Adipocyte (in vitro differentiated cells): ENCODE results near the gene HES1.
A peak's percentile ranks its signal among the peaks of the same experiment; 100 is the strongest.

Experiments used
- DNase-seq: peaks from one replicate; pipeline ENCODE4 v3.0.0-alpha.2; 2015; ENCODE audit warnings: low read depth
- H3K27me3 ChIP-seq: replicated peaks from 2 replicates; pipeline ENCODE4 v1.7.0; 2013; ENCODE audit warnings: mild to moderate bottlenecking, low read length, moderate library complexity; ENCODE audit not compliant: control insufficient read depth, insufficient read depth
- H3K36me3 ChIP-seq: 2 replicates; pipeline ENCODE4 v1.7.0; 2013; ENCODE audit warnings: low read length, mild to moderate bottlenecking, moderate library complexity; ENCODE audit not compliant: control insufficient read depth, insufficient read depth, severe bottlenecking
- H3K4me1 ChIP-seq: 2 replicates; pipeline ENCODE4 v1.7.0; 2013; ENCODE audit warnings: mild to moderate bottlenecking, low read length, moderate library complexity; ENCODE audit not compliant: control insufficient read depth, insufficient read depth
- H3K4me3 ChIP-seq: 2 replicates; pipeline ENCODE4 v1.7.0; 2013; ENCODE audit warnings: mild to moderate bottlenecking, low read length, moderate library complexity
- H3K9ac ChIP-seq: 2 replicates; pipeline ENCODE4 v1.7.0; 2013; ENCODE audit warnings: mild to moderate bottlenecking, low read length, moderate library complexity
- H3K9me3 ChIP-seq: 2 replicates; pipeline ENCODE4 v1.7.0; 2013; ENCODE audit warnings: mild to moderate bottlenecking, low read length, moderate library complexity; ENCODE audit not compliant: control insufficient read depth

The HES1 gene

GRCh38 chr3:194138732-194139070 lies 2.8 kb downstream of the HES1 start:
- no peak for DNase-seq
- Histone ChIP-seq H3K4me1 (peaks cover 63% of the 10 kb centered on the region), H3K4me3 (peak overlapping the region; percentile 90)

GRCh38 chr3:194139071-194139813 lies 3.3 kb downstream of the HES1 start:
- H3K9me3 ChIP-seq = no peaks in the 10 kb centered on the region
- DNase-seq = peak; percentile 84
- no peaks in the 10 kb centered on the region for H3K27me3 ChIP-seq
- H3K9ac ChIP-seq = peak overlapping the region; percentile 77
- no peaks in the 10 kb centered on the region for H3K36me3 ChIP-seq
- peaks cover 62% of the 10 kb centered on the region for H3K4me1 ChIP-seq
- H3K4me3 ChIP-seq = peak overlapping the region; percentile 90

More at GRCh38 chr3:194138732-194139070, 2.8 kb downstream of the HES1 start:
- peak overlapping the region; percentile 77 for H3K9ac ChIP-seq
- H3K27me3 ChIP-seq = no peaks in the 10 kb centered on the region
- H3K36me3 ChIP-seq = no peaks in the 10 kb centered on the region
- no peaks in the 10 kb centered on the region for H3K9me3 ChIP-seq

GRCh38 chr3:194139814-194140391 lies 4.0 kb downstream of the HES1 start:
- Histone ChIP-seq H3K4me1 (peaks cover 62% of the 10 kb centered on the region), H3K36me3 (no peaks in the 10 kb centered on the region), H3K9ac (no peak overlapping the region), H3K27me3 (no peaks in the 10 kb centered on the region), H3K9me3 (no peaks in the 10 kb centered on the region), H3K4me3 (no peak overlapping the region)
- DNase-seq = peak; percentile 22

GRCh38 chr3:194140520-194141414 lies 4.8 kb downstream of the HES1 start:
- Histone ChIP-seq H3K4me3 (peak overlapping the region; percentile 57), H3K27me3 (no peaks in the 10 kb centered on the region), H3K9ac (peak overlapping the region; percentile 59), H3K36me3 (no peaks in the 10 kb centered on the region), H3K9me3 (no peaks in the 10 kb centered on the region), H3K4me1 (peaks cover 55% of the 10 kb centered on the region)
- peak; percentile 59 for DNase-seq

GRCh38 chr3:194141415-194142155 lies 5.6 kb downstream of the HES1 start:
- Histone ChIP-seq H3K27me3 (peaks cover under 1% of the 10 kb centered on the region), H3K4me1 (peaks cover 50% of the 10 kb centered on the region), H3K9me3 (no peaks in the 10 kb centered on the region), H3K36me3 (no peaks in the 10 kb centered on the region), H3K4me3 (peak overlapping the region; percentile 57), H3K9ac (peak overlapping the region; percentile 86)
- peak; percentile 92 for DNase-seq

- DNase-seq = no peak
- H3K36me3 ChIP-seq = no peaks in the 10 kb centered on the region
- peak overlapping the region; percentile 86 for H3K9ac ChIP-seq
- peaks cover 5% of the 10 kb centered on the region for H3K27me3 ChIP-seq
- peak overlapping the region; percentile 25 for H3K4me3 ChIP-seq
- H3K9me3 ChIP-seq = no peaks in the 10 kb centered on the region
- H3K4me1 ChIP-seq = peaks cover 43% of the 10 kb centered on the region
Observed at GRCh38 chr3:194142156-194142910, 6.4 kb downstream of the HES1 start.

GRCh38 chr3:194145702-194146101 lies 9.8 kb downstream of the HES1 start:
- H3K9ac ChIP-seq = no peak overlapping the region
- H3K9me3 ChIP-seq = no peaks in the 10 kb centered on the region
- no peak overlapping the region for H3K4me3 ChIP-seq
- DNase-seq = no peak
- H3K36me3 ChIP-seq = no peaks in the 10 kb centered on the region
- H3K27me3 ChIP-seq = peaks cover 23% of the 10 kb centered on the region
- H3K4me1 ChIP-seq = peaks cover 14% of the 10 kb centered on the region

GRCh38 chr3:194147679-194148078 lies 11.7 kb downstream of the HES1 start:
- Histone ChIP-seq H3K4me1 (peaks cover 1% of the 10 kb centered on the region), H3K27me3 (peaks cover 32% of the 10 kb centered on the region), H3K9ac (no peak overlapping the region), H3K4me3 (no peak overlapping the region), H3K36me3 (no peaks in the 10 kb centered on the region), H3K9me3 (no peaks in the 10 kb centered on the region)
- DNase-seq = no peak

- Histone ChIP-seq H3K27me3 (peaks cover 36% of the 10 kb centered on the region), H3K4me3 (no peak overlapping the region), H3K4me1 (no peaks in the 10 kb centered on the region), H3K9me3 (no peaks in the 10 kb centered on the region), H3K9ac (no peak overlapping the region), H3K36me3 (no peaks in the 10 kb centered on the region)
- peak; percentile 36 for DNase-seq
Observed at GRCh38 chr3:194148383-194148782, 12.4 kb downstream of the HES1 start.

GRCh38 chr3:194150252-194150934 lies 14.4 kb downstream of the HES1 start:
- peaks cover 51% of the 10 kb centered on the region for H3K27me3 ChIP-seq
- H3K36me3 ChIP-seq = no peaks in the 10 kb centered on the region
- H3K4me1 ChIP-seq = no peaks in the 10 kb centered on the region
- no peak for DNase-seq
- H3K4me3 ChIP-seq = no peak overlapping the region
- peaks cover 16% of the 10 kb centered on the region for H3K9me3 ChIP-seq
- no peak overlapping the region for H3K9ac ChIP-seq
